Measurements from ENCODE around the gene ZCCHC24.

Gene ZCCHC24

GRCh38 chr10:79409726-79410085 is 35.7 kb downstream of the ZCCHC24 start:
- DNase-seq: no peak

- DNase-seq: no peak
Measured at GRCh38 chr10:79409038-79409725, 36.2 kb downstream of the ZCCHC24 start.

GRCh38 chr10:79407811-79408795 is 37.3 kb downstream of the ZCCHC24 start:
- DNase-seq: no peak

- DNase-seq: no peak
Measured at GRCh38 chr10:79407423-79407796, 38.0 kb downstream of the ZCCHC24 start.

GRCh38 chr10:79406683-79407422 is 38.6 kb downstream of the ZCCHC24 start:
- DNase-seq: no peak

GRCh38 chr10:79405995-79406515 is 39.4 kb downstream of the ZCCHC24 start:
- DNase-seq: no peak

GRCh38 chr10:79405221-79405994 is 40.0 kb downstream of the ZCCHC24 start:
- no peak for DNase-seq

GRCh38 chr10:79404690-79405131 is 40.7 kb downstream of the ZCCHC24 start:
- no peak for DNase-seq

- no peak for DNase-seq
Measured at GRCh38 chr10:79404231-79404609, 41.2 kb downstream of the ZCCHC24 start.

- no peak for DNase-seq
Measured at GRCh38 chr10:79403441-79404230, 41.8 kb downstream of the ZCCHC24 start.

- DNase-seq: no peak
Measured at GRCh38 chr10:79402951-79403350, 42.5 kb downstream of the ZCCHC24 start.

- no peak for DNase-seq
Measured at GRCh38 chr10:79402625-79402946, 42.8 kb downstream of the ZCCHC24 start.

- no peak for DNase-seq
Measured at GRCh38 chr10:79401015-79401921, 44.2 kb downstream of the ZCCHC24 start.

GRCh38 chr10:79400146-79401004 is 45.0 kb downstream of the ZCCHC24 start:
- DNase-seq: peak; percentile 41

- DNase-seq: no peak
Measured at GRCh38 chr10:79399223-79399831, 46.1 kb downstream of the ZCCHC24 start.

- DNase-seq: no peak
Measured at GRCh38 chr10:79398642-79399041, 46.8 kb downstream of the ZCCHC24 start.

GRCh38 chr10:79397575-79398303 is 47.7 kb downstream of the ZCCHC24 start:
- no peak for DNase-seq

- no peak for DNase-seq
Measured at GRCh38 chr10:79397051-79397450, 48.4 kb downstream of the ZCCHC24 start.
